Neural cell (in vitro differentiated cells): ENCODE measurements around the gene EHD1.

Source experiments
- POLR2AphosphoS5 ChIP-seq: IDR thresholded peaks from 2 replicates; pipeline ENCODE4 v1.6.1; 2012
- REST ChIP-seq: IDR thresholded peaks from 2 replicates; pipeline ENCODE4 v1.6.1; 2012; ENCODE audit warnings: borderline replicate concordance
- TF ChIP-seq, protein P1 (sequence below): fragments of 450-650 bp; IDR thresholded peaks from 2 replicates; pipeline ENCODE4 v1.5.1; 2014; ENCODE audit warnings: antibody characterized with exemption, mild to moderate bottlenecking, moderate library complexity; ENCODE audit not compliant: poor library complexity, severe bottlenecking

DNA sequence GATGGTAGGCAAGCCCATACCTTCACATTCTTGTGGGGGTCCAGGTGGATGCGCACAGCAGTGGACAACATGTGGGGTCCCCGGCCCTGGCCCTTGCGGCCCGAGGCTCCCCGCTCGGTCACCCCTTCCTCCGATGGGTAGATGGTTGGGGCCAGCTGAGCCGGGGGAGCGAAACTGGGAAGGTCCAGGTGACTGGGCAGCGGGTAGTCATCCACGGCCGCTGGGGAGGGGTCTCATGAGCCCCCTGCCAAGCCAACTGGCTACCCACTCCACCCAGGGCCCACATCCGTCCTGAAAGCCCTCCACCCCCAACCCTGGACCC, 27.9 kb upstream of the EHD1 start:
- TF ChIP-seq, protein P1, sequence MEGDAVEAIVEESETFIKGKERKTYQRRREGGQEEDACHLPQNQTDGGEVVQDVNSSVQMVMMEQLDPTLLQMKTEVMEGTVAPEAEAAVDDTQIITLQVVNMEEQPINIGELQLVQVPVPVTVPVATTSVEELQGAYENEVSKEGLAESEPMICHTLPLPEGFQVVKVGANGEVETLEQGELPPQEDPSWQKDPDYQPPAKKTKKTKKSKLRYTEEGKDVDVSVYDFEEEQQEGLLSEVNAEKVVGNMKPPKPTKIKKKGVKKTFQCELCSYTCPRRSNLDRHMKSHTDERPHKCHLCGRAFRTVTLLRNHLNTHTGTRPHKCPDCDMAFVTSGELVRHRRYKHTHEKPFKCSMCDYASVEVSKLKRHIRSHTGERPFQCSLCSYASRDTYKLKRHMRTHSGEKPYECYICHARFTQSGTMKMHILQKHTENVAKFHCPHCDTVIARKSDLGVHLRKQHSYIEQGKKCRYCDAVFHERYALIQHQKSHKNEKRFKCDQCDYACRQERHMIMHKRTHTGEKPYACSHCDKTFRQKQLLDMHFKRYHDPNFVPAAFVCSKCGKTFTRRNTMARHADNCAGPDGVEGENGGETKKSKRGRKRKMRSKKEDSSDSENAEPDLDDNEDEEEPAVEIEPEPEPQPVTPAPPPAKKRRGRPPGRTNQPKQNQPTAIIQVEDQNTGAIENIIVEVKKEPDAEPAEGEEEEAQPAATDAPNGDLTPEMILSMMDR, result no peak
- no peak for TF ChIP-seq POLR2AphosphoS5
- no peak for TF ChIP-seq REST
